GM20000 (cell line): ENCODE data around the gene RRN3.
"Not testable (repeated sequence)": the region's sequence is repeated elsewhere in the genome, so short reads cannot be mapped to it uniquely, and the experiment has no call there.

Experiments used
- DNase-seq: peaks from one replicate; pipeline ENCODE4 v3.0.0; 2012; ENCODE audit warnings: low spot score
- TF ChIP-seq, protein P1 (sequence below): IDR thresholded peaks from 2 replicates; pipeline ENCODE4 v1.5.1; 2012; ENCODE audit warnings: mild to moderate bottlenecking, control low read depth; ENCODE audit errors: extremely low read depth, missing control alignments

RRN3 gene, protein sequence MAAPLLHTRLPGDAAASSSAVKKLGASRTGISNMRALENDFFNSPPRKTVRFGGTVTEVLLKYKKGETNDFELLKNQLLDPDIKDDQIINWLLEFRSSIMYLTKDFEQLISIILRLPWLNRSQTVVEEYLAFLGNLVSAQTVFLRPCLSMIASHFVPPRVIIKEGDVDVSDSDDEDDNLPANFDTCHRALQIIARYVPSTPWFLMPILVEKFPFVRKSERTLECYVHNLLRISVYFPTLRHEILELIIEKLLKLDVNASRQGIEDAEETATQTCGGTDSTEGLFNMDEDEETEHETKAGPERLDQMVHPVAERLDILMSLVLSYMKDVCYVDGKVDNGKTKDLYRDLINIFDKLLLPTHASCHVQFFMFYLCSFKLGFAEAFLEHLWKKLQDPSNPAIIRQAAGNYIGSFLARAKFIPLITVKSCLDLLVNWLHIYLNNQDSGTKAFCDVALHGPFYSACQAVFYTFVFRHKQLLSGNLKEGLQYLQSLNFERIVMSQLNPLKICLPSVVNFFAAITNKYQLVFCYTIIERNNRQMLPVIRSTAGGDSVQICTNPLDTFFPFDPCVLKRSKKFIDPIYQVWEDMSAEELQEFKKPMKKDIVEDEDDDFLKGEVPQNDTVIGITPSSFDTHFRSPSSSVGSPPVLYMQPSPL

GRCh38 chr16:15093955-15094827 is at the start of gene RRN3:
TSS of gene RRN3 (minus strand) at chr16:15094272. CDS start at chr16:15094233, 39 bp downstream.
- DNase-seq, result peak; percentile 80

GRCh38 chr16:15143601-15144091 is 49.6 kb upstream of the RRN3 start:
- not testable (repeated sequence) for DNase-seq

GRCh38 chr16:15142891-15143600 is 49.0 kb upstream of the RRN3 start:
- DNase-seq, result not testable (repeated sequence)

- DNase-seq, result not testable (repeated sequence)
Measured at GRCh38 chr16:15142107-15142890, 48.2 kb upstream of the RRN3 start.

- DNase-seq, result no peak
- TF ChIP-seq, protein P1, sequence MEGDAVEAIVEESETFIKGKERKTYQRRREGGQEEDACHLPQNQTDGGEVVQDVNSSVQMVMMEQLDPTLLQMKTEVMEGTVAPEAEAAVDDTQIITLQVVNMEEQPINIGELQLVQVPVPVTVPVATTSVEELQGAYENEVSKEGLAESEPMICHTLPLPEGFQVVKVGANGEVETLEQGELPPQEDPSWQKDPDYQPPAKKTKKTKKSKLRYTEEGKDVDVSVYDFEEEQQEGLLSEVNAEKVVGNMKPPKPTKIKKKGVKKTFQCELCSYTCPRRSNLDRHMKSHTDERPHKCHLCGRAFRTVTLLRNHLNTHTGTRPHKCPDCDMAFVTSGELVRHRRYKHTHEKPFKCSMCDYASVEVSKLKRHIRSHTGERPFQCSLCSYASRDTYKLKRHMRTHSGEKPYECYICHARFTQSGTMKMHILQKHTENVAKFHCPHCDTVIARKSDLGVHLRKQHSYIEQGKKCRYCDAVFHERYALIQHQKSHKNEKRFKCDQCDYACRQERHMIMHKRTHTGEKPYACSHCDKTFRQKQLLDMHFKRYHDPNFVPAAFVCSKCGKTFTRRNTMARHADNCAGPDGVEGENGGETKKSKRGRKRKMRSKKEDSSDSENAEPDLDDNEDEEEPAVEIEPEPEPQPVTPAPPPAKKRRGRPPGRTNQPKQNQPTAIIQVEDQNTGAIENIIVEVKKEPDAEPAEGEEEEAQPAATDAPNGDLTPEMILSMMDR, result no peak
Measured at GRCh38 chr16:15141586-15141985, 47.5 kb upstream of the RRN3 start.

GRCh38 chr16:15140444-15141365 is 46.6 kb upstream of the RRN3 start:
- DNase-seq, result not testable (repeated sequence)

DNA sequence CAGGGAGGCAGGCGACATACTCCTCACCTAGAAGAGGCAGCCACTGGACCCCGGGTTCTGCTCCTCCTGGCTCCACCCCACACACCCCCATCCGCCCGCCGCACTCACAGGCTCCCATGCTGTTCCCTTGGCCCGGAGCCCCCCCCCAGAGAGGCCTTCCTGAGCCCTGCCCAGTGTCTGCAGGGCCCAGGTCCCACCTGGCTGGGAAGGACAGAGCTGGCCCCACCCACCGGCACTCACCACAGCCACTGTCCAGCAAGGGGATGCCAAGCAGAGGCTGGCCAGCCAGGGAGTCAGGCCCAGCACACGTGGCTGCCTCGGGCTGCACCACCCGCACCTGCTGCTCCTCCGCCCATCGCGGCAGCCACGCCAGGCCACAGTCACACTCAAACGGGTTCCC is 43.4 kb upstream of the RRN3 start:
- not testable (repeated sequence) for DNase-seq

DNA sequence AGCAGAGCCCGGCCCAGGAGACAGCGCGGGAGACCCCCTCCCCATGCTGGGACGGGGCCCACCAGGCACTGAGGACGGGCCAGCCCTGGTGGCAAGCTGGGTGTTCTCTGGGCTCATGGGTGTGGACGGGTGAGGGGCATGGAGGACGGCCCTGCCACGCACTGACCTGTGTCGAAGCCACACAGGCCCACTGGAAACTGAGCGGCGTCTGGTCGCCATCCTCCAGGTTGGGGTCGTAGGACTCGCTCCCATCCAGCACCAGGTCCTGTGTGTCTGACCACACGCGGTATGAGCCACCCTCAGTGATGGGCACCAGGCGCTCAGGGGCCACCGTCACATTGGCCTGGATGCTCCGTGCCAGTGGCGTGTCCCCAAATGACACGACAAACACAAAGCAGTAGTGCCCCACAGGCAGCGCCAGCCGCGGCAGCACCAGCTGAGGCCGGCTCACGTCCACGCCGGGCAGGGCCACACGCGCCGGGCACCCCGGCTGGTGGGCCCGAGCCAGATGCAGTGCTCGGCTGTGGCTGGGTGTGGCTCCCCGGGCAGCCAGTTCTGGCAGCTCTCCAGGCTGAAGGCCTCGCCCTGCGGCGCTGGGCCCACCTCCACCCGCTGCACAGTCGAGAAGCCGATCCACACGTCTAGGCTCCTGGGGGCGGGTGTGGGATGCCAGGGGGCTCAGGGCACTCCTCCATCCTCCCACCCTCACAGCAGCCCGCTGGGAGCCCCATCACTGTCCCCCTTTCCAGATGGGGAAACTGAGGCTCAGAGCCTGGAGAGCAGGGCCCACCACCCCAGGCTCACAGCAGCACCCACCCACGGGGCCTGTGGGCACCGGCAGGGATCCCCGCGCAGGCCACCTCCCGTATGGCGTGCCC is 41.6 kb upstream of the RRN3 start:
- DNase-seq, result not testable (repeated sequence)

- not testable (repeated sequence) for DNase-seq
Measured at GRCh38 chr16:15134752-15135482, 40.8 kb upstream of the RRN3 start.

GRCh38 chr16:15133554-15133953 is 39.5 kb upstream of the RRN3 start:
- not testable (repeated sequence) for DNase-seq

DNA sequence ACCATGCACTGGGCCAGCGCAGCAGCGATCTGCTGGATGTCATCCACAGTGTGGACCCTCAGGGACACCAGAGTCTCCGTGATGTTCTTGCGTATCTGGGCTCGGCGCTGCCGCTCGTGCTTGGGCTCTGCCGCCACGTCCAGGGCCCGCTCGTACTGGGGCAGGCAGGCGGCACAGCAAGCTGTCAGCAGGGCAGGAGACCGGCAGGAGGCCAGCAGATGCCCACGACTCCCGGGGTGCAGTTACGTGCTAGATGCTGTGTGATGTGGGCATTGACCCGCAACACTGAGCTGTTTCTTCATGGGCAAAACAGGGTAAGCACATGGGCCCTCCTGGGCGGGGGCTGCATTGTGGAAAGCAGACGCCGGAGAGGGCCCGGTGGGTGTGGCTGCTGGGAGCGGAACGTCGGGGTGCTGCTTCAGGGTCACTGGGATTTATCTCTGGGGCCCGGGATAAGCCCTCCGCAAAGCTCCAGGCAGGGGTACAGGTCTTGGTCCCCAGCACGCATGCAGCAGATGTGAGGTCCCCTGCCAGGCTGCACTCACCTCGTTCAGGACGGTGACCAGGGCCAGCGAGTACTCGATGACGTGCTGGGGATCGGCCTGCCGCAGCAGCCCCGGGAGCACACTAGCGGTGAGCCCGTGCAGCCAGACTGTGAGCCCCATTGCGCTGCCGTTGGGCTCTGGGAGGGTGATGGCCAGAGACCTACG is 38.8 kb upstream of the RRN3 start:
- not testable (repeated sequence) for DNase-seq

DNA sequence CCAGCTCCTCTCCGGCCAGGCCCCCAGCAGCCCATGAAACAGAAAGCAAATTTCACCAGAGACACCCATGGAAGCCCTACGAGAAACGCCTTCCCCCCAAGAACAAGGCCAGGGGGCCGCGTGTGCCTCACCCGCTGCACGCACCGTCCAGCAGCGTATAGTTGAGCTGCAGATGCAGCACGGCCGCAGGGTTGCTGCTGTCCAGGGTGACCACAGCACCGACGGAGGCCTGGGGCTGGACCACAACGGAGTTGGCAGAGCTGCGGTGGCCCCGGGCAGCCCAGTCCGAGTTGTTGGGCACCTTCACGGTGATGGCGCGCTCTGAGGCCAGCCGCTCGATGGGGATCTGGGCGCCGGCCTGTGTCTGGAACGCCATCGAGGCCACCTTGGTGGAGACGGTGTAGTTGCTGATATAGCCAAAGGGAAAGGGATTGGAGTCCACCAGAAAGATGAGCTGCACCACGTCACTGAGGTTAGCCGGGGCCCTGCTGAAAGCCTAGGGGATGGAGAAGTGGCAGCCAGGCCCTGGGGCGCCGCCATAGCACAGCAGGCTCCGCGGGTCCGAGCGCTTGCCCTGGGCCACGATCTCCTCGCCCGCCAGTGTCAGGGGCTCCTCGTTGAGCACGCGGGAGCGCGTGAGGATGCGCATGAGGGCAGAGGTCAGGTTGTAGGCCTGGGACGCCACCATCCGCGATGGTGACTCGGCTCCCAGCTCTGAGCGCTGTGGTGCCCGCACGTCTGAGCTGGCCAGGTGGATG is 37.0 kb upstream of the RRN3 start:
- not testable (repeated sequence) for DNase-seq

DNA sequence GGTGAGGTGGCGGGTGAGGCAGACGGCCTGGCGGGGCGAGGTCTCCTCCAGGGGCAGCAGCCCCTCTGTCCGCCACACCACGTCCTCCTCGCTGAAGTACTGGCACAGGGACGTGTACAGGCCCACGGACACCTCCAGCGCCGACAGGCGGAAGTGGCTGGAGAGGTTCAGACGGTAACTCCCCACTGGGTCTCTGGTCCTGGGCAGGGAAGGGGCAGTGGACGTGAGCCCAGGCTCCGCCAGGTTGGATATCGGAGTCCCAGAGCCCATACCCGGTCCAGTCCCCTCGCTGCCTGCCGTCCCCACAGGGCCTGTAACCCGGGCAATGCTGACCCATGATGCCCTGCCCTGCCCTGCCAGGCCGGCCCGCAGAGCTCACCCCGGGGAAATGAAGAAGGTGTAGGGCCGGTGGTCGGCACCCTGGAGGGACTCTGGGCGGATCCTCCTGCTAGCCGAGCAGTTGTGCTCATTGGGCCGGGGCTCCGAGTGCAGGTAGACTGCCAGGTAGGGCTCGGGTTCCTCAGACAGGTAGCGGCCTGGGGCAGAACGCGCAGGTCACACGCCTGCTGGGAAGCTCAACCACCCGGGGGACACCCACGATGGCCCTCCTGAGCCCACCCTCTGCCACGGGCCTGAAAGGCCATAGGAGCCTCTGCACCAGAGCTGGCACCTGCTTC is 36.3 kb upstream of the RRN3 start:
- DNase-seq, result not testable (repeated sequence)
